Measurements from ENCODE around the gene GOLGA1.

Gene GOLGA1

GRCh38 chr9:124834591-124834990 lies 106.3 kb downstream of the GOLGA1 start:
- no peak overlapping the region for H3K4me3 ChIP-seq (ENCODE audit: low read length)
- TF ChIP-seq ZNF274 (IDR thresholded peaks at IDR 0.05; ENCODE audit: low read depth, low read length), result no peak

DNA sequence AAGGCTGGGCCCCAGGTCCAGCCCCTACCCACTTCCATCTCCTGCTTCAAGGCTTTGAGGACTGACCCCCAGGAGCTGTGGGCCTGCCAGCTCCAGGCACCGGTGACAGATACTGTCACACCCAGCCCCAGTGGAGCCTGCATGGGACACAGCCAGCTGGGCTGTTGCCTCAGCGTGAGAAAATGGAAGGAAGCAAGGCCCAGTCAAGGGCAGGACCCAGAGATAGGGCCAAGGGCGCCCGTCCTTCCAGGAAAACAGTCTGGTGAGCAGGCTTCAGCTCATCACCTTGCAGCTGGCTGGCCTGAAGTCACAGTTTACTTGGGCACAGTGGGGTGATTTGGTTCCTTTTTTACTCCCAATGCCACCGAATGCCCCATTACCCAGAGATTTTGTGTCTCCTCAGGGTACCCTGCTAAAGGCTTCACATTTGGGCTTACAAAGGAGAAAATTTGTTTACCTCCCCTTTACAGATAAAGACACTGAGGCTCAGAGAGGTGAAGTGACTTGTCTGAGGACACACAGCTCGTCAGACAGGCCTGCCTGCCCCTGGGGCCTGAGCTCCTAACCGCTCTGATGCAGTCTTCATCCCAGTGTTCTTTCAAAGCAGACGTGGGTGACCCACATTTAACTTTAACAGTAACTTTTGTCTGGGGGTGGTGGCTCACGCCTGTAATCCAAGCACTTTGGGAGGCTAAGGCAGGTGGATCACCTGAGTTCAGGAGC lies 109.1 kb downstream of the GOLGA1 start:
- TF ChIP-seq ZNF274 (IDR thresholded peaks at IDR 0.05; ENCODE audit: low read depth, low read length), result no peak
- H3K4me3 ChIP-seq (ENCODE audit: low read length), result no peak overlapping the region

GRCh38 chr9:124830593-124830992 lies 110.3 kb downstream of the GOLGA1 start:
- TF ChIP-seq ZNF274 (IDR thresholded peaks at IDR 0.05; ENCODE audit: low read depth, low read length), result no peak

GRCh38 chr9:124829334-124829669 lies 111.6 kb downstream of the GOLGA1 start:
- no peak overlapping the region for H3K4me3 ChIP-seq (ENCODE audit: low read length)
- TF ChIP-seq ZNF274 (IDR thresholded peaks at IDR 0.05; ENCODE audit: low read depth, low read length), result no peak

More at GRCh38 chr9:124830593-124830992, 110.3 kb downstream of the GOLGA1 start:
- no peak overlapping the region for H3K4me3 ChIP-seq (ENCODE audit: low read length)

- no peak overlapping the region for H3K4me3 ChIP-seq (ENCODE audit: low read length)
- no peak for TF ChIP-seq ZNF274 (IDR thresholded peaks at IDR 0.05; ENCODE audit: low read depth, low read length)
Observed at GRCh38 chr9:124828489-124829333, 112.2 kb downstream of the GOLGA1 start.
